Measurements from ENCODE around the gene STEAP2.
"Not testable (repeated sequence)": the region's sequence is repeated elsewhere in the genome, so short reads cannot be mapped to it uniquely, and the experiment has no call there.

STEAP2 gene

DNA sequence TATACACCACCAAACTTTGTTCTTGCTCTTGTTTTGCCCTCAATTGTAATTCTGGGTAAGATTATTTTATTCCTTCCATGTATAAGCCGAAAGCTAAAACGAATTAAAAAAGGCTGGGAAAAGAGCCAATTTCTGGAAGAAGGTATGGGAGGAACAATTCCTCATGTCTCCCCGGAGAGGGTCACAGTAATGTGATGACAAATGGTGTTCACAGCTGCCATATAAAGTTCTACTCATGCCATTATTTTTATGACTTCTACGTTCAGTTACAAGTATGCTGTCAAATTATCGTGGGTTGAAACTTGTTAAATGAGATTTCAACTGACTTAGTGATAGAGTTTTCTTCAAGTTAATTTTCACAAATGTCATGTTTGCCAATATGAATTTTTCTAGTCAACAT lies 20.9 kb downstream of the STEAP2 start:
- no peak for DNase-seq (ENCODE audit: low read depth in 3 of 3, low spot score in 1 of 3)

DNA sequence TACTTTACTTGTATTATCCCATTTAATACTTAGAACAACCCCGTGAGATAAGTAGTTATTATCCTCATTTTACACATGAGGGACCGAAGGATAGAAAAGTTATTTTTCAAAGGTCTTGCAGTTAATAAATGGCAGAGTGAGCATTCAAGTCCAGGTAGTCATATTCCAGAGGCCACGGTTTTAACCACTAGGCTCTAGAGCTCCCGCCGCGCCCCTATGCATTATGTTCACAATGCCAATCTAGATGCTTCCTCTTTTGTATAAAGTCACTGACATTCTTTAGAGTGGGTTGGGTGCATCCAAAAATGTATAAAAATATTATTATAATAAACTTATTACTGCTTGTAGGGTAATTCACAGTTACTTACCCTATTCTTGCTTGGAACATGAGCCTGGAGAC lies 22.0 kb downstream of the STEAP2 start:
- DNase-seq (ENCODE audit: low read depth in 3 of 3, low spot score in 1 of 3): no peak

DNA sequence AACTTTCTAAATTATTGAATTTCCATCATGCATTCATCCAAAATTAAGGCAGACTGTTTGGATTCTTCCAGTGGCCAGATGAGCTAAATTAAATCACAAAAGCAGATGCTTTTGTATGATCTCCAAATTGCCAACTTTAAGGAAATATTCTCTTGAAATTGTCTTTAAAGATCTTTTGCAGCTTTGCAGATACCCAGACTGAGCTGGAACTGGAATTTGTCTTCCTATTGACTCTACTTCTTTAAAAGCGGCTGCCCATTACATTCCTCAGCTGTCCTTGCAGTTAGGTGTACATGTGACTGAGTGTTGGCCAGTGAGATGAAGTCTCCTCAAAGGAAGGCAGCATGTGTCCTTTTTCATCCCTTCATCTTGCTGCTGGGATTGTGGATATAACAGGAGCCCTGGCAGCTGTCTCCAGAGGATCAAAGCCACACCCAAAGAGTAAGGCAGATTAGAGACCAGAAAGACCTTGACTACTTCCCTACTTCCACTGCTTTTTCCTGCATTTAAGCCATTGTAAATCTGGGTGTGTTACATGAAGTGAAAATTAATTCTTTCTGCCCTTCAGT lies 25.3 kb downstream of the STEAP2 start:
- no peak for DNase-seq (ENCODE audit: low read depth in 3 of 3, low spot score in 1 of 3)

DNA sequence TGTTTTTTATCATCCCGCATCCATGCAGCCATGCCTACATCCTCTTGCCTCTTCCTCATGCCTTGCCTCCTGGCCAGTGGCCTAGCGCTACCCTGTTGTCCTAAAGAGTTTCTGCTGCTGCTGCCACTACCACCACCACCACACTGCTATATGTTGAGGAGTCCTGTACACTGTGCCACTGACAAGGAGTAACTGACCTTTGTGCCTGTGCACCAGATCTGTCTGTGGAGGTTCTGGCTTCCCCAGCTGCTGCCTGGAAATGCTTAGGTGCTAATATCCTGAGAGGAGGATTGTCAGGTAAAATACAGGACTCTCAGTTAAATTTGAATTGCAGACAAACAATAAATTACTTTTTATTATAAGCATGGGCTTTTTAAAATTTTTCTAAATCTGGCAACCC lies 26.5 kb downstream of the STEAP2 start:
- DNase-seq (ENCODE audit: low read depth in 3 of 3, low spot score in 1 of 3): no peak

DNA sequence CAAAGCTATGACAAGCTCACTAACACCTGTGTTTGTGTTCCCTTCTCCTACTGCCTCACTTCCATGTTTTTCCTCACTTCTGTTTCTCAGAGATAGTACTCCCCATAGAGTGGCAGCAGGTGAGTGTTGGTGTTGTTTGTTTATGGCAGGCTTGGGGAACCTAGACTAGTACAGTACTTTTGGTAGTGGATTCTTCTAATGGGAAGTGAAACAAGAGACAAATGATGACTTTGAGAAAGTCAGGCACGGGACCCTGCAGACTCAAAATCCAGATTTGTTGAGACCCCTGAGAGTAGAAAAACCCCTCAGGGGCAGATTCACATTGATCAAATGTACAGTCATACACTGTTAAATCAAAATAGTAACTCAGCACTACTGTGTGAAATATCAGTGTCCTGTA lies 27.0 kb downstream of the STEAP2 start:
- DNase-seq (ENCODE audit: low read depth in 3 of 3, low spot score in 1 of 3): no peak

DNA sequence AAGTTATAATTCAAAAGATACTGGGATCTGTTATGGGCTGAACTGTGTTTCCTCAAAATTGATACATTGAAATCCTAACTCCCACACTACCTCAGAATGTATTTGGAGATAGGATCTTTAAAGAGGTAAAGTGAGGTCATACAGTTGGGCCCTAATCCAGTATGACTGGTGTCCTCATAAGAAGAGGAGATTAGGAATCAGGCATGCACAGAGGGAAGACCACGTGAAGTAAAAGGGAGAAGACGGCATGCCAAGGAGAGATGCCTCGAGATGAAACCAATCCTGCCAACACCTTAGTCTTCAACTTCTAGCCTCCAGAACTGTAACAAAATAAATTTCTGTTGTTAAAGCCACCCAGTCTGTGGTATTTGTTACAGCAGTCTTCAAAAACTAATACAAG lies 27.5 kb downstream of the STEAP2 start:
- no peak for DNase-seq (ENCODE audit: low read depth in 3 of 3, low spot score in 1 of 3)

DNA sequence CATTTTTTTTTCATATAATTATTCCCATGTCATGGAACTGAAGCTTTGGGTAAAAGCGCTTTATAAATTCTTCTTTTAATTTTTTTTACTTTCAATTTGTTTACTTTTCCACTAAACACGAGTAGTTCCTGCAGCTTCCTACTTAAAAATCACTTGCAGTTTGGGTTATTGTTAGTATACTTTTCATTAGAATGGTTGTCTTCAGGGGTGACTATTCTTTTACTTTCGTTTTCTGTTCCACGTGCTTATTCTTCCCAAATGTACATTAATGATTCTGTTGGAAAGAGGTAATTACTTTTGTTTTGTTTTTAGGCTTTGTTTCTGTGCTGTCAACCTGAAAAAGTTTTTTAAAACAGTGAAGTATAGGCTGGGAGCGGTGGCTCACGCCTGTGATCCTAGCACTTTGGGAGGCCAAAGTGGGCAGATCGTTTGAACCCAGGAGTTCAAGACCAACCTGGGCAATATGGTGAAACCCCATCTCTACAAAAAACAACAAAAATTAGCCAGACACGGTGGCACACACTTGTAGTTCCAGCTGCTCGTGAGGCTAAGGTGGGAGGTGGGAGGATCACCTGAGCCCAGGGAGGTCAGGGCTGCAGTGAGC lies 28.2 kb downstream of the STEAP2 start:
- no peak for DNase-seq (ENCODE audit: low read depth in 3 of 3, low spot score in 1 of 3)

DNA sequence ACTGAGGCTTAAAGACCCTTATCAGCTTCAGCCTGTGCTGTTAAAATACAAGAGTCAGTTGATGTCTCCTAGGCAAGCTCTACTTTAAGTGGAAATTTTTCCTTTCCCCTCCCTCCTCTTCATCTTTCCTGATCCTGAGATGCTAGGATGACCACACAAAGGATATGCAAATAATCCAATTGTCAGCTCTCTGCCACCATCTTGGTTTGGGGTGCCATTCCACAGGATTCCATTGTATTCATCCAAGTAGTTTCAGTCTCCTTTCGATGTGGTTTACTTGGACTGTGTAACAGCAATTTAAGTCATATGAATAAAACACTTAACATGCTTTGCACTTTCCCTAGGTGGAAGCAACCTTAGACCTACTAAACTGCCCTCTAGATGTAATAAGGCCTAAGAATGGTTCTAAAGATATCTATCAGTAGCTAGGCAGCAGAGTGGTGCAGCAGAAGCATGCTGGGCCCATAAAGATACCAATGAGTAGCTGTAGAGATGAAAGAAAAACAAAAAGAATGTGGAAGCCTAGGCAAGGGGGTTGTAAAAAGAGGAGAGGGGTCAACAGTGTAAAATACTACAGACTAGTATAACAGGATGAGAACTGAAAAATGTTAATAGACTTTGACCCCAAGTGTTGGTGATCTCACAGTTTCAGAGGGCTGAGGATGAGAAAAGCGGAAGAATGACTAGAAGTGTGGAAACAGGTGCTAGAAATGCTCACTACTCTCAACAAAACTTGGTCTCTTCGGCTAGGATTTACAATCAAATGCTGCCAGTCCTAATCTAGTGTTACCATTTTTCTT lies 31.0 kb downstream of the STEAP2 start:
- no peak for DNase-seq (ENCODE audit: low read depth in 3 of 3, low spot score in 1 of 3)

DNA sequence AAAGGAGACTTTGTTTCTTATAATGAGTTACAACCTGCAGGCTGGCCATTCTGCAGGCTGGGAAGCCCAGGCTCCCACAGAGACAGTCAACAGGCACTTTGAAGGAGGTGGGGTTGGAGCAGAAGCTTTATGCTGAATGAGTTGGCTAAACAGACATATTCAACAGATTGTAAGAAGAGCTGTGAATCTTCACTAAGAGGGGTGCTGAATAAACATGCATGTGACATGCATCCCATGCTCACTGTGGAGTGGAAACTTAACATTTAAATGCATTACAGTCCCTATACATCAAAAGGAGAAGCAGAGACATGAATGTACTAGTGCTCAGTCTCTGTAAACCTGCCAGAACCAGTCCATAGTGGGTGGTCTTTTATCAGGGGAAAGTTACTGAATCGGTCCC lies 32.0 kb downstream of the STEAP2 start:
- DNase-seq (ENCODE audit: low read depth in 3 of 3, low spot score in 1 of 3): no peak

DNA sequence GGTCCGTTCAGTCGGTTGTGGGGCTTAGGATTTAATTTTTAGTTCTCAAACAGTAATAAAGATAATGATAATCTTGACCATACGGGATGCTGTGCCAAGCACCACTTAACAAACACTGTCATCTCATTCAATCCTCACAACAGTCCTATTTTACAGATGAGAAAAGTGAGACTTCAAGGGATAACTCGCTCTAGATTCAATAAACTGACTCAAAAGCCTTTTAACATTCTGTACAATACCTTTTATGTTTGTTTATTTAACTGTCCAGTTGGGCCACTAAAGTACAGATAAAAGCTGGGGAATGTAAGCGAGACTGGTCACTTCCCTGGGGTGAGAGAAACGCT lies 33.0 kb downstream of the STEAP2 start:
- DNase-seq (ENCODE audit: low read depth in 3 of 3, low spot score in 1 of 3): no peak

DNA sequence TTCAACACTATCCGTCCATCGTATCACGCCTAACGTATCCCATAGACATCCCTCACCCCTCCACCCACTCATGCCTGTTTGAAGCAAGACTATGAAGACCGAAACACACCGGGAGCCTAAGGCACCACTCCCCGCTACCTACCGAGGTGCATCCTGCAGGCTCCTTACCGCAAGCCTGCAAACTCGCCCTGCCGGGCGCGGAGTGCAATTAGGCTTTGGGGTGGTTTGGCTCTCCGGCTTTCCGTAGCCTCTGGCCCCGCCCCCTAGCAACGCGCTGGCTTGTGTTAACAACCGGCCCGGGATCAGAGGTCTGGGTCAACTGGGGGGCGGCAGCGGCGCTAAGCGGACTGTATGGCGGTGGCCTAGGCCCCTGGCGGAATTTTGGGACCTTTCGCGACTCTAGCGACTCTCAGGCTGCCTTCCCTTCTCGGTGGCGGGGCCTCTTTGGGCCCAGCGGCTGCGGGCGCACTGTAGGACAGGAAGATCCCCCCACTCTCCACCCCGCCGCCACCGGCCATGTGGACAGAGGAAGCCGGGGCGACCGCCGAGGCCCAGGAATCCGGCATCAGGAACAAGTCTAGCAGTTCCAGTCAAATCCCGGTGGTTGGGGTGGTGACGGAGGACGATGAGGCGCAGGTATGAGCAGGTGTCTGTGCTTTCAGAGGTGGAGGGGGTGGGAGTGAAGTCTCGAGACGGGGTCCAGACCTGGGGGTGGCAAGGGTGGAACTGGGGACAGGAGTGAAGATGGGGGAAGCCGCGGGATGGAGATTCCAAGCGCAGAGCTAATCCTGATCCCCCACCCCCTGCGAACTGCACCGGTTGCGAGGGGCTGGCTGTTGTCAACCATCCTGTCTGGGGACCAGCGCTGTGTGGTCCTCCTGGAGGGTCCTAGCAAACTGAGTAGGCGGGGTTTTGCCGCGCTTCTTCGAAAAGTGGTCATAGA lies 33.6 kb downstream of the STEAP2 start, which contains the start of gene CFAP69:
TSS of gene CFAP69 (plus strand) at position 266 of the 943 bp plus-strand sequence. CDS start at position 517, 251 bp downstream.
- peak; percentile 60 to 87 (median 67) for DNase-seq (ENCODE audit: low read depth in 3 of 3, low spot score in 1 of 3)

DNA sequence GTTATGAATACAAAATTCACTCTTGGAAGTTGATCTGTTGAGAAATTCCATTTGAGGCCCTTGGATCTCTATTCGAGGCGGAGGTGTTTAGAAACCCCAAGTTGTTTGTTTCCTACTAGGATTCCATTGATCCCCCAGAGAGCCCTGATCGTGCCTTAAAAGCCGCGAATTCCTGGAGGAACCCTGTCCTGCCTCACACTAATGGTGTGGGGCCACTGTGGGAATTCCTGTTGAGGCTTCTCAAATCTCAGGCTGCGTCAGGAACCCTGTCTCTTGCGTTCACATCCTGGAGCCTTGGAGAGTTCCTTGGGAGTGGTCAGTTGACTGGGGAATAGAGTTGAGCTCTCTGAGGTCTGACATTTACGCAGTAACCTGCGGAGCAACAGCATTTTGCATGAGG lies 34.6 kb downstream of the STEAP2 start:
- no peak for DNase-seq (ENCODE audit: low read depth in 3 of 3, low spot score in 1 of 3)

DNA sequence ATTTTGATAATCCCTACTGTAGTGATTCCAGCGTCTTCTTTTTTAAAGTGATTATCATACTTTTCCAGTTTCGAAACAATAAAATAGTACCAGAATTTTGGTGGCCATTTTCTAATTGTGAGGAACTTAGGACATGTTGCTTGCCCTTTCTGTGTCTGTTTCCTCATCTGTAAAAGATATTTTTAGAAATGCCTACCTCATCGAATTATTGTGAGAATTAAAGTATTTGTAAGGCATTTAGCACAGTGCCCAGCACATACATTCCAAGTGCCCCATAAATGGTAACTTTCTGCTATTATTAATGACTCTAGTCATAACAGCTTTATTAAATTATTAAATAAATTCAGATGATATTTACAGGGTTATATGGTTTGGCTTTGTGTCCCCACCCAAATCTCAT lies 37.2 kb downstream of the STEAP2 start:
- DNase-seq (ENCODE audit: low read depth in 3 of 3, low spot score in 1 of 3): no peak

DNA sequence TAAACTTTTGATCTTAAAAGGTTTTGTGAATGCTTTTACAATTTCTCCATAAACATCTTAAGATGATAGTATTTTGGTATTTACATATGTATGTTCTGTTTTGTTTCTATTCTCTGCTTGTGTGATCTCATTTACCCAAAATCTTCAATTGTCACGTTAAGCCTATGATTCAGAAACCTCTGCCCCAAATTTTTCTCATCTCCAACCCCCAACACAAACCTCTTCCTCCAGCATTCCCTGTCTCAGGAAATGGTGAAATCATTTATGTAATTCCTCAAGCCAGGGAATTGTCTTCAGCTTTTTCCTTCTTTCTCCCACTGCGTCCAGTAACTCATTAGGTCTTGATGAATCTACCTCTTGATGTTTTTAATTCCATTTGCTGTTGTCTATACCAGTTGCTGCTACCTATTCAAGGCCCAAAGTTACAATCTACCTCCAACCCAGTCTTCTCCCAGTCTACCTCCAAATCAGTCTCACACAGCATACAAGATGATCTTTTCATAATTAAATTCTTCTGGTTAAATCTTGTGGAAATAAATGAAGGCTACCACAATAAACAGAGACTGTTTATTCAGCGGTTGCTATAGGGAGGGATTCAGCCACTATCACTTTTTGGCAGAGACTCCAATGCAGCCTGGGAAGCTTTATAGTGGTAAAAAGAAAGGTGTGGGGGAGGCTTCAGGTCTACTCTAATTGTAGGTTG lies 39.2 kb downstream of the STEAP2 start:
- DNase-seq (ENCODE audit: low read depth in 3 of 3, low spot score in 1 of 3): no peak

DNA sequence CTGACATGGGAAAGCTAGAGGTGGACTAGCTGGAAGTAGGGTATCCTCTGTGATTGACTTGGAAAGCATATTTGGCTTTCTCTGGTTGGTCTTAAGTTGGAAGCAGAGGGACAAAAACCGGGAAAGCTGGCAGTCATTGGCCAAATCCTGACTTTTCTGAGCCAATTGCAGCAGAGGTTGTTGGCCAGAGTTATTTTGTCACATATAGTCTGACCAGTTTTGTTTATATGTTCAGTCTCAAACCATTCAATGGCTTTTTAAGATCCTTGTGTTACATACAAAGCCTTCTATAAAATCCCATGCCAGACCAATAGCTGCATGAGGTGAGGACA lies 39.7 kb downstream of the STEAP2 start:
- DNase-seq (ENCODE audit: low read depth in 3 of 3, low spot score in 1 of 3): no peak

DNA sequence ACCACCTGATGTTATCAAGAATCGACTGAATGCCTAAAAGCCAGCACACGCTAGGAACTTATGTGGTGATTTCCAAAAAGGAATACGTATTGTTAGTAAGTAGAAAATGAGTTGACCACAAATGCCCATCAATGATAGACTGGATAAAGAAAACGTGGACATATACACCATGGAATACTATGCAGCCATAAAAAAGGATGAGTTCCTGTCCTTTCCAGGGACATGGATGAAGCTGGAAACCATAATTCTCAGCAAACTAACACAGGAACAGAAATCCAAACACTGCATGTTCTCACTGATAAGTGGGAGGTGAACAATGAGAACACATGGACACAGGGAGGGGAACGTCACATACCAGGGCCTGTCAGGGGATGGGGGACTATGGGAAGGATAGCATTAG lies 44.5 kb downstream of the STEAP2 start:
- DNase-seq (ENCODE audit: low read depth in 3 of 3, low spot score in 1 of 3): not testable (repeated sequence)

DNA sequence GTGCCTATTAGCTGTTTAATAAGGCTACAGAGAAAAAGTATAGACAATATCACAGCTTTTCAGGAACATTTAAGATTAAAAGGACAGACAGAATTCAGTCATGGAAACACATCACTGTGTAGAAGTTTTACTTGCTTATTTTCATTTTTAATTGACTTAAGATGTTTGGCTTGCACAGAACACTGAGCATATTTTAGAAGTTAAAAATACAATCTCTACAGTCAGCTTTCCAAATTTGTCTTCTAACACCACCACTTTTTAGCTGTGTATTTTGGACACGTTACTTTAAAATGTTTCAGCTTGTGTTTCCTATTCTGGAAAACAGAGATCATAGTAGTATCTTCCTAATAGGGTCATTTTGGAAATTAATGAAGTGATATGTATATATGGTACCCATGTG lies 45.2 kb downstream of the STEAP2 start:
- DNase-seq (ENCODE audit: low read depth in 3 of 3, low spot score in 1 of 3): no peak

DNA sequence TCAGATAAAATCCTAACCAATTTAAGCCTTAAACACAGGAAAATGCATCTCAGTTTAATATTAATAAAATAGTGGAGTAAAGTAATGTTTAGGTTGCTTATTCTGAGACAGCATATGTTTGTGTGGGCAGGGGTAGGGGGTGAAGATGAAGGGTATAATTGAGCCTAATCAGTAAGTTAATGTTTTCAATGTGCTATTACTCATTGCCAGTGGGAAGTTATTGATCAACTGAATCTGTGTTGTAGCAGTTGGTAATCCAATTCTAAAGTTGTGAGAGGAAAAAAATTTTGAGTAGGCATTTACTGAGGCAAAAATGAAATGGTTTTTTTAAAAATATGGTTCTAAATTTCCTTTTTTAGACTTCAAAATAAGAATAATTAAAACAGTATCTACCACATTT lies 49.9 kb downstream of the STEAP2 start:
- DNase-seq (ENCODE audit: low read depth in 3 of 3, low spot score in 1 of 3): no peak

DNA sequence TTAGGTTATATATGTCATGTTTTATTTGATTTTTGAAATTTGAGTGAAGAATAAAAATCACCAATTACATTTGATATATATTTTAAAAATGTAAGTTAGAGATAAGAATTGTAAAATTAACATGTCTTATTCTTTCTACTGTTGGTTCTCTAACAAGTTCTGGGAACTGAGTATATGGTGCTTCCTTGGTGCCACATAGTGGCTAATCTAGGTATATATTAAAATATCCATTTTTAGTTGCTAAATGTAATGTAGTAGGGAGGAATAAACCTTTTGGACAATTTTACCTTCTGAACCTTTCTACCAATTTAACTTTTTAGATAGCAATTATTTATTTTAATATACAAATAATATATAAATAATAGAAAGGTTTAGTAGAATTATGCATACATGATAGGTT lies 50.9 kb downstream of the STEAP2 start:
- no peak for DNase-seq (ENCODE audit: low read depth in 3 of 3, low spot score in 1 of 3)

DNA sequence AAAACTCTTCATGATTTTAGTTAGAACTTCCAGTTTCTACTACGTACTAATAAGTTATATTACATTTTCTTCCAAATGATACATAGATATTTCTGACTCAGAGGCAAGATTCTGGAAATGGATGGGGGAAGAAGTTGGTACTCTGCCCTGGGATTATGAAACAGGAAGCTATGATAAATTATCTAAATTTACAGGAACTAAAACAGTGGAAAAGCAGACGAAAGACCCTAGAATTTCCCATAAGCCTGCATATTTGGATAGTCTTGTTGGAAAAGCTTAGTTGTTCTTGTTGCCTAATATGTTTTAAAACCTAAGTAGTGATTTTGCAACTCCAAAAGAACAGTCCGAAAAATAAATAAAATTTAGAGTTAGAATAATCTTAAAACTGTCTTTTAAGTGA lies 55.3 kb downstream of the STEAP2 start:
- no peak for DNase-seq (ENCODE audit: low read depth in 3 of 3, low spot score in 1 of 3)

DNA sequence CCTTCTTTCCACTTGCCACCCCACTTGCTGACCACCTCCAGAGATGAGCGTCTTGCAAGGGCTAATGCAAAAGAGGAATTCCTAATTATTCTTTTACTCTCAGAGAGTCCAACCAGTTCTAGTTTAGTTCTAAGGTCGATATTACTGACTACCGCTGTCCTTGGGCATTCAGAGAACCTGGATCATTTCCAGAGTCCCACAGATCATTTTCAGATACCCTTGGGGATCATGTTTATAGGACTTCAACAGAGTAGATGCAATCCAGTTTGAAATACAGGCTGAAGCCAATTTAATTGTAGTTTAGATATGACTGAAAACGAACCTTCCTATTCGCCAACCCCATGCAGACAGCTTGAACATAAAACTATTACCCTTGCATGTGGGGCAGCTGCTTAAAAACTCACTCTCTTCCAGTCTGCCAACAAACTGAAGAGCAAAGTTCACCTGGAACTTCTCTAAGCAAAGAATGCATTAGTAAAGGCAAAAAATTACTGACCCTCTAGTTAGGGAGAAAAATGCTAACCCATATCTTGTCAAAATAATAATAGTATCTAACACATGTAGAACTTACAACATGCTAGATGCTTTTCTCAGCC lies 55.8 kb downstream of the STEAP2 start:
- DNase-seq (ENCODE audit: low read depth in 3 of 3, low spot score in 1 of 3): no peak

All from stimulated activated CD4-positive, alpha-beta T cell treated with anti-CD3 and anti-CD28 coated beads, TNF-alpha, amount 100 ng/mL, for 1 hour (primary cell).